ENCODE data around the gene PRUNE2.

Gene PRUNE2

DNA sequence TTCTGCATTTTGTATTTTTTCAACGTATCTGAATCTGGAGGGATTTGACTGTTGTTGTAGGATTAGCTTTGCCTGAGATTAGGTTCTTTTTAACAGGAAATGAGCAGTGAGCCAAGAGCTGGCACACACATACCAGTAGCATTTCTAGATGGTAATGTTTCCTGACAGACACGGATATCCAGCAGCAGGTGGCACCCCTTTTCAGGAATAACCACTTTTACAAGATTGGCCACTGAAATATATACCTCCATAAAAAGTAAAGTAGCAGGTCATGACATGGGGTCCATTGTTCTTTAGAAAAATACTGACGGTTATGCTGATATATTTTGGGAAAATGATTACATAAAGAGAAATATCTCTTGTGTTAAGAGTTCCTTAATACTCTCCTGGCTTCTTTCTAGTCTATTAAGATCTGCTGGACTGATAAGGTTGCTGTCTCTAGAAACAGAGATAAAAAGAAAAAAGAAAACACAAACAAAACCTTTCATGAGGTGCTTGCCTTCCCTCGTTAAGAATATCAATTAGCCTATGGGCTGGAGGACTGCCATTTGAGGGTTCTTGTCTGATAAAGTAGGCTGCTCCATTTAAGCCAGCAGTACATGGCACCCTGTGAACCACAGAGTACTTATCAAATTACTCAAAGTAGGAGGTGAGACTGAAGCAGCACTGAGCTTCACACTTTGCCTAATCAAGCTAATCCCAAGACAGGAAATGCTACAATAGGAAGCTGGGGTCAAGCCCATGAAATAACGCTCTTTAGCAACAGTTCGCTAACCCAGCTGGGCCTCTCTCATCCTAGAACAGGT is 243.2 kb downstream of the PRUNE2 start:
- peak overlapping the region; percentile 89 for H3K27ac ChIP-seq
- TF ChIP-seq, protein P1, sequence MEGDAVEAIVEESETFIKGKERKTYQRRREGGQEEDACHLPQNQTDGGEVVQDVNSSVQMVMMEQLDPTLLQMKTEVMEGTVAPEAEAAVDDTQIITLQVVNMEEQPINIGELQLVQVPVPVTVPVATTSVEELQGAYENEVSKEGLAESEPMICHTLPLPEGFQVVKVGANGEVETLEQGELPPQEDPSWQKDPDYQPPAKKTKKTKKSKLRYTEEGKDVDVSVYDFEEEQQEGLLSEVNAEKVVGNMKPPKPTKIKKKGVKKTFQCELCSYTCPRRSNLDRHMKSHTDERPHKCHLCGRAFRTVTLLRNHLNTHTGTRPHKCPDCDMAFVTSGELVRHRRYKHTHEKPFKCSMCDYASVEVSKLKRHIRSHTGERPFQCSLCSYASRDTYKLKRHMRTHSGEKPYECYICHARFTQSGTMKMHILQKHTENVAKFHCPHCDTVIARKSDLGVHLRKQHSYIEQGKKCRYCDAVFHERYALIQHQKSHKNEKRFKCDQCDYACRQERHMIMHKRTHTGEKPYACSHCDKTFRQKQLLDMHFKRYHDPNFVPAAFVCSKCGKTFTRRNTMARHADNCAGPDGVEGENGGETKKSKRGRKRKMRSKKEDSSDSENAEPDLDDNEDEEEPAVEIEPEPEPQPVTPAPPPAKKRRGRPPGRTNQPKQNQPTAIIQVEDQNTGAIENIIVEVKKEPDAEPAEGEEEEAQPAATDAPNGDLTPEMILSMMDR (conservative IDR thresholded peaks at IDR 0.05) = peak; percentile 36; the same call in 1 of the 2 replicates

DNA sequence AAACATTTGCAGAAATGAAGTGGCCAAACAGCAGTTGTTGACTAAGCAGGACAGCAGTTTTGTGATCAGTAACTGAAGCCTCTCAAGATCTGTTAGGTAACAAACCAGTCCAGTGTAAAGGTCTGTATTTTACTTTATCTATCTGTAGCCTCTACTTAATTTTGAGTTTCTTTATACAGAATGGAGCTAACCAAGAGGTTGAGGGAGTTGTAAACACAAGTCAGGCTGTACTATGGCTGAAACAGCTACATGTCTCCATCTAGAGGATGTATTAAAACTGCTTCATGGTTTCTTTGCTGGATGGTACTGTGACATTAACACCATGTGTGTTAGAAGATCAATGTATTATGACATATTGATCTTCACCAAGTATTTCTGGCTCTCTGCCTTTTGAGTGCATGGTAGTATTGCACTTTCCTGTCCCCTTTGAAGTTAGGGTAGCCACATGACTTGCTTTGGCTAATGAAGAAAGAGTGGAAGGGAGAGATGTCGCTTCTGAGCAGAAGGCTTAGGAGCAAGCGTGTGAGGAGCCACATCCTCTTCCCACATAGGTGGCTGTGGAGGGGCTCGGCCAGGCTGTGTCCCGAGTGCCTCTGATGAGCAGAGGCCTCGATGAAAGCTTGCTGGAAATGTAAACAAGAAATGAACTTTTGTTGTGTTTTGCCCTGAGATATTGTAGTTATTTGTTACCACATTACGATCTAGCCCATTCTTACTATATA is 247.2 kb downstream of the PRUNE2 start:
- TF ChIP-seq, protein P1 (conservative IDR thresholded peaks at IDR 0.05) = peak; percentile 74
- H3K27ac ChIP-seq = peak overlapping the region; percentile 89

DNA sequence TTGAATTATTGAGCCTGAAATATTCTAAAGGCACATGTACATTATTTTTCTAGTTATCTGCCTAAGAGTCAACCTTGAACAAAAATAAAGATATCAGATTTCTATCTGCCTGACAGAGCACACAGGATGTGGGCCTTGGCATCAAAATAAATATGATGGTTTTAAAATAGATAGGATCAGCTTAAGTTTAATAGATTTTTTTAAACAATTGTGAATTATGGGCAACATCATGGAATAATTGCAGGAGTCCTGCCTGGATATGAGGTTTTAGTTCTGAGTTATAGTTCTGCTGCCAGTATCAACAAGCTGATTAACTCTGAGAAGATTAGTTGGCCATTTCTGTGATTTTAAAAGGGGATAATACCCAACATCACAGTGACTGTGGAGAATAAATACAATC is 248.6 kb downstream of the PRUNE2 start:
- H3K27ac ChIP-seq = peak overlapping the region; percentile 89
- TF ChIP-seq, protein P1 (conservative IDR thresholded peaks at IDR 0.05) = no peak

DNA sequence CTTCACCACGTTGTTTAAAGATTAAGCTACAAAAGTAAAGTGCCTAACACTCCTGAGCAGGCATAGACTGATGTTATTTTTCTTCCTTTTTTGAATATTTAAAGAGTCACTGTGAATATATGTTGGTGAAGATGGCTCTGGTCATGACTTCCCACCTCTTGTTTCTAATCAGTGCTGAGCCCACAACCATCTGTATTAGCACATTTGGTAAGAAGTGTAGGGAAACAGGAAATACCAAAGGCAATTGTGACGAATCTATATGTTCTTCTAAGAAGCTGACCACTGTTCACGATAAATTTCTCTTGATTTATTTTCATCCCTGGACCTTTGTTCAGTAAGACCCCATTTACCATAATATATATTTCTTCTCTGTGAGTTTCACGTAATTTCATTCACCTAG is 249.9 kb downstream of the PRUNE2 start:
- peak overlapping the region; percentile 89; the same call in 1 of the 2 replicates for H3K27ac ChIP-seq
- TF ChIP-seq, protein P1 (conservative IDR thresholded peaks at IDR 0.05) = no peak

DNA sequence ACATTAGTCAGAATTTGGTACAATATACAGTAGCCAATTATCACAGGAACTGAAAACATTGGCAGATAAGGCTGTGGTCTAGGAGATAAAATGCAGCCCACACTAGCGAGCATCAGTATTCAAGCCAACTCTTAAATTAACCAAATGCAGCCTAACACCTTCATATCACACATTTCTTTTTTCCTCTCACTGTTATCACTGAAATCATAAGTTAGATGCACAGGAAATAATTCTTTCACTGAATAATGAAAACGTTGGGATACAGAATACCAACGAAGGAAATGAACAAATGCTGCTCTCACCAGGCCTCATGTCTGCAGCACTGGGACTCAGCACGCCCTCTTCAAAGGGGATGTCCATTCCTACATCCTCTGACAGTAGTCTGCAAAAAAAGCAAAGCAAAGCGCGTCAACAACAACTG is 250.8 kb downstream of the PRUNE2 start:
- TF ChIP-seq, protein P1 (conservative IDR thresholded peaks at IDR 0.05) = no peak
- no peak overlapping the region for H3K27ac ChIP-seq

DNA sequence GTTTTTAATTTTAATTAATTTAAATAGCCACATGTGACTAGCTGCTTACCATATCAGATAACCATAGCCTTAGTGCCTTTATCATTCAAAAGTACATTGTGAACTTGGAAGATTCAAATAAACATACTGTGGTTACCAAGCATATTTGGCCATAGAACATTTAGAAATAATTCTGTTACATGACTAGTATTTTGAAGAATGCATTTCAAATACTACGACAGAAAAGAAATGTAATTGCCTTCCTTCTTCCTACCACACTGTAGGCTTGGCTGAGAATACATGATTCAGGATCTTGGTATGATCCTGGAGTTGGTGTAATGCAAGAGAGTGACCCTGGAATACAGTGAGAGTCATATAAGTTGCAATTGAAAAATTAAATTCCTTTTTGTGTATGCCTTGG is 251.3 kb downstream of the PRUNE2 start:
- TF ChIP-seq, protein P1 (conservative IDR thresholded peaks at IDR 0.05) = no peak
- no peak overlapping the region for H3K27ac ChIP-seq

DNA sequence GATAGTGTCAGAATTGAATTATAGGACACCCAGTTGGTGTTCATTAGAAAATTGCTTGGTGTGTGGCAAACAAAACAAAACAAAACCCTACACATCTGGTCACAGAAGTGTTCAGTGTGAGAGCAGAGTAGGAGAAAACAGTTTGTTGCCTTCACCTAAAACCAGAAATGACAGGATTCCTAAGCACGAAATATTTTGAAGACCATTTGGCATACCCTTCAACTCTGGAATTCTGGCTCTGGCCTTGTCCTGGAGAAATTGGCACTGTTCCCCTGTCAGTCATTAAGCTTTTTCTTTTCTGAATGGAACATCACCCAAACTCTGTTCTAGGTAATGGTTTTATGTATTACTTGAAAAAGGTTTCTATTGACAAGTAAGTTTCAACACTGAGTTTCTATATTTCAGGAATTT is 251.9 kb downstream of the PRUNE2 start:
- no peak overlapping the region for H3K27ac ChIP-seq

More for the DNA sequence above, 251.9 kb downstream of the PRUNE2 start:
- TF ChIP-seq, protein P1 (conservative IDR thresholded peaks at IDR 0.05) = no peak

Data from VCaP (cell line).